HepG2 (cell line): ENCODE data around the gene CARS2. TPM values are rescaled to one million over a fixed set of nuclear protein-coding genes. Genes with fewer than 3 reads are reported as not detected.

ENCODE experiments used
- ATAC-seq: fragments of 200-7000 bp; cut with Tn5 transposase; 3 replicates; pipeline ENCODE4 v1.9.1; 2020; ENCODE audit warnings: mild to moderate bottlenecking, moderate library complexity
- BruUV-seq: library from RNA; stranded (reverse); fragments of 400-500 nt; replicated peaks from 2 replicates; lab custom pipeline; 2021; lab: Mats Ljungman, UMichigan
- CTCF ChIA-PET: fragments of 300-600 bp; formaldehyde crosslinking; extraction: SDS; loops from one replicate; lab custom pipeline; 2021; ENCODE audit warnings: low total read pairs, inconsistent platforms, low intra/inter-chr PET ratio; lab: Yijun Ruan, JAX
- POLR2A ChIA-PET: fragments of 350-600 bp; sonication (Branson Sonifier 250); formaldehyde crosslinking; loops from one replicate; lab custom pipeline; 2020; ENCODE audit warnings: antibody characterized with exemption, inconsistent platforms; lab: Yijun Ruan, JAX
- DNase-seq: peaks from one replicate; pipeline ENCODE4 v3.0.0-alpha.2; 2015; ENCODE audit warnings: low spot score
- FAIRE-seq: peaks from 3 replicates; lab custom pipeline; 2011; peaks lifted over from hg19 to GRCh38; lab: Jason Lieb, UNC
- H2AFZ ChIP-seq: one replicate; pipeline ENCODE4 v1.6.1; 2011; ENCODE audit warnings: low read length, inconsistent platforms
- H3K27ac ChIP-seq: fragments of 300-600 bp; 3 replicates; pipeline ENCODE4 v1.8.0; 2011; ENCODE audit warnings: mixed run types, mild to moderate bottlenecking, mixed read lengths, low read length, inconsistent platforms; ENCODE audit not compliant: insufficient read depth; ENCODE audit errors: extremely low read length
- H3K27me3 ChIP-seq, 2 experiments: fragments of 200-600 bp in 1 of 2; 2 replicates in 1 of 2; 3 replicates in 1 of 2; pipeline versions ENCODE4 v1.6.0 to v1.8.0; 2011; ENCODE audit warnings: low read length in 2 of 2, mild to moderate bottlenecking in 2 of 2, moderate library complexity in 2 of 2, inconsistent platforms in 1 of 2; ENCODE audit not compliant: insufficient read depth in 2 of 2, control insufficient read depth in 1 of 2
- H3K36me3 ChIP-seq, 2 experiments: fragments of 200-600 bp in 1 of 2; replicated peaks in 1 of 2; 2 replicates in 1 of 2; 3 replicates in 1 of 2; pipeline versions ENCODE4 v1.5.1 to v1.8.0; 2011; ENCODE audit warnings: low read length in 2 of 2, inconsistent platforms in 1 of 2; ENCODE audit not compliant: insufficient read depth in 2 of 2, control insufficient read depth in 1 of 2
- H3K4me1 ChIP-seq: 2 replicates; pipeline ENCODE4 v1.5.1; 2012; ENCODE audit warnings: low read length, inconsistent platforms; ENCODE audit not compliant: insufficient read depth
- H3K4me2 ChIP-seq: 2 replicates; pipeline ENCODE4 v1.6.0; 2011; ENCODE audit warnings: low read depth, low read length, inconsistent platforms
- H3K4me3 ChIP-seq, 3 experiments: fragments of 200-600 bp in 1 of 3; sonication (generic), shearing (Covaris generic) in 1 of 3; replicated peaks in 1 of 3; 2 replicates each; pipeline ENCODE4 v1.5.1; 2011 to 2016; ENCODE audit warnings: low read length in 3 of 3, inconsistent platforms in 2 of 3, low read depth in 2 of 3, mild to moderate bottlenecking in 2 of 3, control low read depth in 1 of 3, mixed read lengths in 1 of 3; ENCODE audit not compliant: insufficient read depth in 1 of 3
- H3K79me2 ChIP-seq: one replicate; pipeline ENCODE4 v1.6.1; 2011; ENCODE audit warnings: low read length, inconsistent platforms; ENCODE audit not compliant: insufficient read depth
- H3K9ac ChIP-seq: 2 replicates; pipeline ENCODE4 v1.6.0; 2011; ENCODE audit warnings: mild to moderate bottlenecking, low read depth, low read length, inconsistent platforms; ENCODE audit not compliant: insufficient read depth
- H3K9me3 ChIP-seq: 2 replicates; pipeline ENCODE4 v1.5.1; 2012; ENCODE audit warnings: mild to moderate bottlenecking, low read length
- H4K20me1 ChIP-seq: 2 replicates; pipeline ENCODE4 v1.6.0; 2011; ENCODE audit warnings: inconsistent platforms, mild to moderate bottlenecking, low read length, moderate library complexity; ENCODE audit not compliant: insufficient read depth
- HOXA5 ChIP-seq: sonication (generic); formaldehyde crosslinking; IDR thresholded peaks from 2 replicates; pipeline ENCODE4 v1.4.0; 2020; ENCODE audit warnings: missing genetic modification reagents
- MAFF ChIP-seq: IDR thresholded peaks from 2 replicates; pipeline ENCODE4 v1.6.1; 2011; ENCODE audit warnings: low read depth, low read length, improper control_type of control experiment
- MED8 ChIP-seq: sonication (generic); formaldehyde crosslinking; IDR thresholded peaks from 2 replicates; pipeline ENCODE4 v1.8.1; 2023; ENCODE audit warnings: mild to moderate bottlenecking, missing genetic modification reagents; ENCODE audit not compliant: insufficient replicate concordance
- SNRNP70 ChIP-seq: fragments of 200-400 bp; formaldehyde crosslinking; IDR thresholded peaks from 2 replicates; pipeline ENCODE4 v1.6.1; 2017; ENCODE audit warnings: mild to moderate bottlenecking, low read depth, low read length, moderate library complexity
- ZBTB42 ChIP-seq: sonication (generic); formaldehyde crosslinking; IDR thresholded peaks from 2 replicates; pipeline ENCODE4 v1.5.0; 2020; ENCODE audit warnings: mild to moderate bottlenecking, missing genetic modification reagents
- ZNF407 ChIP-seq: sonication (generic); formaldehyde crosslinking; IDR thresholded peaks from one replicate; pipeline ENCODE4 v1.5.1; 2020; ENCODE audit warnings: mild to moderate bottlenecking, missing genetic modification reagents; ENCODE audit errors: not compliant biosample characterization
- ZNF530 ChIP-seq: sonication (generic); formaldehyde crosslinking; IDR thresholded peaks from 2 replicates; pipeline ENCODE4 v1.5.0; 2020; ENCODE audit warnings: low read depth, mild to moderate bottlenecking, missing genetic modification reagents
- ZNF646 ChIP-seq: sonication (generic); formaldehyde crosslinking; IDR thresholded peaks from 2 replicates; pipeline ENCODE4 v1.9.0; 2021; ENCODE audit warnings: mild to moderate bottlenecking, missing genetic modification reagents
- WGBS: methylation state at CpG from one replicate; pipeline ENCODE4 v1.1.6; 2017; ENCODE audit warnings: low lambda C conversion rate; 5-methylcytosine and 5-hydroxymethylcytosine counted together
- in situ Hi-C: cut with HindIII; loops from 2 replicates; pipeline ENCODE4 v1.10.0; 2017; ENCODE audit warnings: low pct_unique_long_range_greater_than_20kb; ENCODE audit not compliant: extremely low pct_ligation_motif_present
- intact Hi-C: fragments of 100-400 bp; cut with micrococcal nuclease; formaldehyde crosslinking; loops from one replicate; pipeline ENCODE4 v1.10.0; 2022; ENCODE audit not compliant: unreplicated experiment
- polyA plus RNA-seq, 8 experiments: library from polyadenylated mRNA; depleted of rRNA in 3 of 8; stranded (reverse) in 7 of 8; unstranded in 1 of 8; fragments of >200 nt; fragmentation: Illumina TruSeq in 4 of 8; extraction: Trizol in 4 of 8; gene quantifications; 2 replicates each; pipeline versions ENCODE4 v1.2.1 to v1.2.3, GENCODE V29; 2011 to 2016; ENCODE audit warnings: low read depth in 4 of 8, missing spikeins in 1 of 8, mixed read lengths in 1 of 8; ENCODE audit not compliant: insufficient read depth in 1 of 8
- total RNA-seq, 5 experiments: library from RNA; depleted of rRNA; stranded (reverse); fragments of >200 nt; fragmentation: Illumina TruSeq; extraction: Trizol; gene quantifications; 2 replicates each; pipeline ENCODE4 v1.2.3, GENCODE V29; 2016; ENCODE audit warnings: low read depth in 1 of 5

The CARS2 gene
- total and polyA plus RNA-seq, 2 of the 13 experiments (the other 11 are each of a cell fraction or from before 2014, with no cell fraction given), result 41.1 to 59.3 TPM

- H3K9ac ChIP-seq, result peak overlapping the region; percentile 27; the same call in 1 of the 2 replicates
- peaks cover 26% of the 10 kb centered on the region for H3K4me1 ChIP-seq
- no peaks in the 10 kb centered on the region for H3K27me3 ChIP-seq
- peak; percentile 65 for DNase-seq
- no peak for FAIRE-seq
- H4K20me1 ChIP-seq, result no peaks in the 10 kb centered on the region
- H3K9me3 ChIP-seq, result no peaks in the 10 kb centered on the region
- peak overlapping the region; percentile 66 for H3K4me2 ChIP-seq
- POLR2A ChIA-PET, result interaction anchor here (0.7 to 2.6 kb wide), 8 partner anchors 19 to 123 kb away, joined by 3 to 44 read pairs (median 4); partner anchors contain the start of genes CARS2, NAXD and RAB20
- no peak overlapping the region for H2AFZ ChIP-seq
- BruUV-seq, result no TSS peak
- peak overlapping the region; percentile 77 for H3K27ac ChIP-seq
- 46% methylated on average over 3 of the region's 8 CpGs for WGBS
- H3K79me2 ChIP-seq, result no peaks in the 10 kb centered on the region
- intact Hi-C loops, result loop anchor here (1.0 kb wide), 2 partner anchors 31 to 135 kb away; no protein-coding TSS in a partner anchor
- H3K4me3 ChIP-seq, result peak overlapping the region in 1 of 3 experiments; percentile 20; a peak in 2 of 6 replicates
- H3K36me3 ChIP-seq, result peaks cover 7 to 41% of the 10 kb centered on the region in 2 experiments; a peak in 4 of 5 replicates
- CTCF ChIA-PET, result interaction anchor here (2.5 kb wide), 1 partner anchor 135 kb away, joined by 15 read pairs; no protein-coding TSS in a partner anchor
- in situ Hi-C loops, result loop anchor here (10.0 kb wide), 1 partner anchor 130 kb away; no protein-coding TSS in a partner anchor
- peak; percentile 89 for ATAC-seq
- TF ChIP-seq MAFF (no peak), ZBTB42 (no peak), ZNF407 (CRISPR knock-in tag) (no peak), MED8 (CRISPR knock-in tag) (no peak), HOXA5 (CRISPR knock-in tag) (no peak), ZNF530 (CRISPR knock-in tag) (no peak), ZNF646 (CRISPR knock-in tag) (no peak), SNRNP70 (no peak)
Observed at GRCh38 chr13:110684388-110685056, 21.4 kb downstream of the CARS2 start.
